NCI-H774 (cell line): ENCODE measurements around the gene PCNA.
"Not testable (repeated sequence)": the region's sequence is repeated elsewhere in the genome, so short reads cannot be mapped to it uniquely, and the experiment has no call there.

Experiments used
- DNase-seq: peaks from one replicate; lab custom pipeline; 2025; lab: John Stamatoyannopoulos, UW

PCNA gene

GRCh38 chr20:5141615-5142014, 21.9 kb upstream of the PCNA start:
- DNase-seq, result no peak

GRCh38 chr20:5140195-5140594, 20.4 kb upstream of the PCNA start:
- DNase-seq, result no peak

GRCh38 chr20:5136096-5136495, 16.3 kb upstream of the PCNA start:
- no peak for DNase-seq

GRCh38 chr20:5135363-5136012, 15.7 kb upstream of the PCNA start:
- no peak for DNase-seq

GRCh38 chr20:5133998-5134397, 14.2 kb upstream of the PCNA start:
- DNase-seq, result no peak

- DNase-seq, result no peak
These were observed 11.7 kb upstream of the PCNA start for GRCh38 chr20:5131502-5131901.

GRCh38 chr20:5128886-5129285, 9.1 kb upstream of the PCNA start:
- no peak for DNase-seq

- DNase-seq, result no peak
These were observed 8.2 kb upstream of the PCNA start for GRCh38 chr20:5127859-5128424.

- peak; percentile 32 for DNase-seq
These were observed 7.6 kb upstream of the PCNA start for GRCh38 chr20:5127204-5127858.

- peak; percentile 98 for DNase-seq
These were observed 6.9 kb upstream of the PCNA start, which contains the start of gene CDS2 for GRCh38 chr20:5126512-5127203. Gene CDS2 (plus strand): TSS chr20:5127008. CDS start chr20:5127093, 85 bp downstream.

GRCh38 chr20:5122873-5123260, 3.1 kb upstream of the PCNA start:
- DNase-seq, result no peak

- no peak for DNase-seq
These were observed 373 bp upstream of the PCNA start for GRCh38 chr20:5120185-5120476.

GRCh38 chr20:5119143-5119434, 669 bp downstream of the PCNA start:
- no peak for DNase-seq

- no peak for DNase-seq
These were observed 1.3 kb downstream of the PCNA start for GRCh38 chr20:5118220-5119142.

- no peak for DNase-seq
These were observed 2.9 kb downstream of the PCNA start for GRCh38 chr20:5116875-5117274.

GRCh38 chr20:5114403-5114802, 5.4 kb downstream of the PCNA start:
- no peak for DNase-seq

- DNase-seq, result no peak
These were observed 6.2 kb downstream of the PCNA start for GRCh38 chr20:5113615-5113986.

GRCh38 chr20:5109276-5109675, 10.5 kb downstream of the PCNA start:
- DNase-seq, result no peak

- DNase-seq, result no peak
These were observed 15.3 kb downstream of the PCNA start for GRCh38 chr20:5104479-5104878.

- peak; percentile 37 for DNase-seq
These were observed 18.9 kb downstream of the PCNA start for GRCh38 chr20:5100684-5101347.

GRCh38 chr20:5099909-5100308, 19.8 kb downstream of the PCNA start:
- not testable (repeated sequence) for DNase-seq

- not testable (repeated sequence) for DNase-seq
These were observed 20.7 kb downstream of the PCNA start for GRCh38 chr20:5099009-5099408.
